HepG2 (cell line): ENCODE measurements around the gene ERC1. TPM values are rescaled to one million over a fixed set of nuclear protein-coding genes. Genes with fewer than 3 reads are reported as not detected.

Source experiments
- ATAC-seq: fragments of 200-7000 bp; cut with Tn5 transposase; 3 replicates; pipeline ENCODE4 v1.9.1; 2020; ENCODE audit warnings: mild to moderate bottlenecking, moderate library complexity
- BruUV-seq: library from RNA; stranded (reverse); fragments of 400-500 nt; replicated peaks from 2 replicates; lab custom pipeline; 2021; lab: Mats Ljungman, UMichigan
- CTCF ChIA-PET: fragments of 300-600 bp; formaldehyde crosslinking; extraction: SDS; loops from one replicate; lab custom pipeline; 2021; ENCODE audit warnings: low total read pairs, inconsistent platforms, low intra/inter-chr PET ratio; lab: Yijun Ruan, JAX
- POLR2A ChIA-PET: fragments of 350-600 bp; sonication (Branson Sonifier 250); formaldehyde crosslinking; loops from one replicate; lab custom pipeline; 2020; ENCODE audit warnings: antibody characterized with exemption, inconsistent platforms; lab: Yijun Ruan, JAX
- DNase-seq: peaks from one replicate; pipeline ENCODE4 v3.0.0-alpha.2; 2015; ENCODE audit warnings: low spot score
- FAIRE-seq: peaks from 3 replicates; lab custom pipeline; 2011; peaks lifted over from hg19 to GRCh38; lab: Jason Lieb, UNC
- H2AFZ ChIP-seq: one replicate; pipeline ENCODE4 v1.6.1; 2011; ENCODE audit warnings: low read length, inconsistent platforms
- H3K27ac ChIP-seq: fragments of 300-600 bp; 3 replicates; pipeline ENCODE4 v1.8.0; 2011; ENCODE audit warnings: mixed run types, mild to moderate bottlenecking, mixed read lengths, low read length, inconsistent platforms; ENCODE audit not compliant: insufficient read depth; ENCODE audit errors: extremely low read length
- H3K27me3 ChIP-seq, 2 experiments: fragments of 200-600 bp in 1 of 2; 2 replicates in 1 of 2; 3 replicates in 1 of 2; pipeline versions ENCODE4 v1.6.0 to v1.8.0; 2011; ENCODE audit warnings: low read length in 2 of 2, mild to moderate bottlenecking in 2 of 2, moderate library complexity in 2 of 2, inconsistent platforms in 1 of 2; ENCODE audit not compliant: insufficient read depth in 2 of 2, control insufficient read depth in 1 of 2
- H3K36me3 ChIP-seq, 2 experiments: fragments of 200-600 bp in 1 of 2; replicated peaks in 1 of 2; 2 replicates in 1 of 2; 3 replicates in 1 of 2; pipeline versions ENCODE4 v1.5.1 to v1.8.0; 2011; ENCODE audit warnings: low read length in 2 of 2, inconsistent platforms in 1 of 2; ENCODE audit not compliant: insufficient read depth in 2 of 2, control insufficient read depth in 1 of 2
- H3K4me1 ChIP-seq: 2 replicates; pipeline ENCODE4 v1.5.1; 2012; ENCODE audit warnings: low read length, inconsistent platforms; ENCODE audit not compliant: insufficient read depth
- H3K4me2 ChIP-seq: 2 replicates; pipeline ENCODE4 v1.6.0; 2011; ENCODE audit warnings: low read depth, low read length, inconsistent platforms
- H3K4me3 ChIP-seq, 3 experiments: fragments of 200-600 bp in 1 of 3; sonication (generic), shearing (Covaris generic) in 1 of 3; replicated peaks in 1 of 3; 2 replicates each; pipeline ENCODE4 v1.5.1; 2011 to 2016; ENCODE audit warnings: low read length in 3 of 3, inconsistent platforms in 2 of 3, low read depth in 2 of 3, mild to moderate bottlenecking in 2 of 3, control low read depth in 1 of 3, mixed read lengths in 1 of 3; ENCODE audit not compliant: insufficient read depth in 1 of 3
- H3K79me2 ChIP-seq: one replicate; pipeline ENCODE4 v1.6.1; 2011; ENCODE audit warnings: low read length, inconsistent platforms; ENCODE audit not compliant: insufficient read depth
- H3K9ac ChIP-seq: 2 replicates; pipeline ENCODE4 v1.6.0; 2011; ENCODE audit warnings: mild to moderate bottlenecking, low read depth, low read length, inconsistent platforms; ENCODE audit not compliant: insufficient read depth
- H3K9me3 ChIP-seq: 2 replicates; pipeline ENCODE4 v1.5.1; 2012; ENCODE audit warnings: mild to moderate bottlenecking, low read length
- H4K20me1 ChIP-seq: 2 replicates; pipeline ENCODE4 v1.6.0; 2011; ENCODE audit warnings: inconsistent platforms, mild to moderate bottlenecking, low read length, moderate library complexity; ENCODE audit not compliant: insufficient read depth
- ATF7 ChIP-seq, 2 experiments: fragments of 450-650 bp in 1 of 2; sonication (generic) in 1 of 2; formaldehyde crosslinking in 1 of 2; IDR thresholded peaks; 2 replicates each; pipeline versions ENCODE4 v1.4.0 to v1.6.1; 2016 to 2020; ENCODE audit warnings: antibody characterized with exemption in 1 of 2, mild to moderate bottlenecking in 1 of 2, missing genetic modification reagents in 1 of 2
- KDM2A ChIP-seq: sonication (generic); formaldehyde crosslinking; IDR thresholded peaks from 2 replicates; pipeline ENCODE4 v1.4.0; 2020; ENCODE audit warnings: low read depth, missing genetic modification reagents, borderline replicate concordance
- KMT2B ChIP-seq: IDR thresholded peaks from 2 replicates; pipeline ENCODE4 v1.6.1; 2016; ENCODE audit warnings: missing genetic modification reagents, missing compliant biosample characterization
- TAF1 ChIP-seq: sonication (generic); formaldehyde crosslinking; IDR thresholded peaks from 2 replicates; pipeline ENCODE4 v1.4.0; 2020; ENCODE audit warnings: missing genetic modification reagents
- ZBTB21 ChIP-seq: sonication (generic); formaldehyde crosslinking; IDR thresholded peaks from 2 replicates; pipeline ENCODE4 v1.4.0; 2020; ENCODE audit warnings: missing genetic modification reagents
- ZNF776 ChIP-seq: sonication (generic); formaldehyde crosslinking; IDR thresholded peaks from 2 replicates; pipeline ENCODE4 v1.4.0; 2020; ENCODE audit warnings: mild to moderate bottlenecking, missing genetic modification reagents
- WGBS: methylation state at CpG from one replicate; pipeline ENCODE4 v1.1.6; 2017; ENCODE audit warnings: low lambda C conversion rate; 5-methylcytosine and 5-hydroxymethylcytosine counted together
- in situ Hi-C: cut with HindIII; loops from 2 replicates; pipeline ENCODE4 v1.10.0; 2017; ENCODE audit warnings: low pct_unique_long_range_greater_than_20kb; ENCODE audit not compliant: extremely low pct_ligation_motif_present
- intact Hi-C: fragments of 100-400 bp; cut with micrococcal nuclease; formaldehyde crosslinking; loops from one replicate; pipeline ENCODE4 v1.10.0; 2022; ENCODE audit not compliant: unreplicated experiment
- polyA plus RNA-seq, 8 experiments: library from polyadenylated mRNA; depleted of rRNA in 3 of 8; stranded (reverse) in 7 of 8; unstranded in 1 of 8; fragments of >200 nt; fragmentation: Illumina TruSeq in 4 of 8; extraction: Trizol in 4 of 8; gene quantifications; 2 replicates each; pipeline versions ENCODE4 v1.2.1 to v1.2.3, GENCODE V29; 2011 to 2016; ENCODE audit warnings: low read depth in 4 of 8, missing spikeins in 1 of 8, mixed read lengths in 1 of 8; ENCODE audit not compliant: insufficient read depth in 1 of 8
- total RNA-seq, 5 experiments: library from RNA; depleted of rRNA; stranded (reverse); fragments of >200 nt; fragmentation: Illumina TruSeq; extraction: Trizol; gene quantifications; 2 replicates each; pipeline ENCODE4 v1.2.3, GENCODE V29; 2016; ENCODE audit warnings: low read depth in 1 of 5
- TF ChIP-seq, protein P1 (sequence below): IDR thresholded peaks from 2 replicates; pipeline ENCODE4 v1.6.1; 2016; ENCODE audit warnings: low read depth, missing genetic modification reagents, missing compliant biosample characterization
- TF ChIP-seq, protein P2 (sequence below): sonication (generic); formaldehyde crosslinking; IDR thresholded peaks from 2 replicates; pipeline ENCODE4 v1.4.0; 2020; ENCODE audit warnings: missing genetic modification reagents
- TF ChIP-seq, protein P3 (sequence below): sonication (generic); formaldehyde crosslinking; IDR thresholded peaks from 2 replicates; pipeline ENCODE4 v1.4.0; 2020; ENCODE audit warnings: missing genetic modification reagents
- TF ChIP-seq, protein P4 (sequence below): sonication (generic); formaldehyde crosslinking; IDR thresholded peaks from 2 replicates; pipeline ENCODE4 v1.4.0; 2020; ENCODE audit warnings: missing genetic modification reagents, borderline replicate concordance

Gene ERC1
- total and polyA plus RNA-seq, 2 of the 13 experiments (the other 11 are each of a cell fraction or from before 2014, with no cell fraction given): 6.1 to 12.4 TPM

DNA sequence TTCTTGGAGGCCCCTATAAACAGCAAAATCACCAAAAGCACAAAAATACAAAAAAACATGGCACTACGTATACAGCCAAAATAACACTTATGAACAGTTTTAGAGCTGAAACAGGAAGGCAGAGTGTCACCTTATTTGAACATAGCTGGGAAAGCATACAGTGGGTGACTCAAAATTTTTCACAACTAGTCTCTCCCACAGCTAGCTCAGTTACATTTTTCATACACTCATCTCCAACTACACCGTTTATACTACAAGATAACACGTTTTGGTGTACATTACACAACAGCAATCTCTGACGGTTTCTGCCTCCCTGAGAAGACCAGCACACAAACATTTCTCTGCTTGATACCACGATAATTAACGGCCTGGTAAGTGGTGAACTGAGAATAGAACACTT, 44.4 kb upstream of the ERC1 start:
- FAIRE-seq (no peak), DNase-seq (no peak), ATAC-seq (no peak)
- intact Hi-C loops (loop anchor here (5.0 kb wide), 2 partner anchors 124 to 146 kb away; no protein-coding TSS in a partner anchor), in situ Hi-C loops (loop anchor here (5.0 kb wide), 1 partner anchor 379 kb away; no protein-coding TSS in a partner anchor)
- Histone ChIP-seq H3K4me2 (peak overlapping the region; percentile 29; the same call in 1 of the 2 replicates), H3K27ac (peak overlapping the region; percentile 49), H3K4me3 (no peak overlapping the region), H3K4me1 (peaks cover 48% of the 10 kb centered on the region), H3K36me3 (peaks cover 0 to 7% of the 10 kb centered on the region in 2 experiments; a peak in 2 of 5 replicates), H3K79me2 (peaks cover 46% of the 10 kb centered on the region), H3K9me3 (no peaks in the 10 kb centered on the region), H4K20me1 (no peaks in the 10 kb centered on the region), H2AFZ (no peak overlapping the region), H3K27me3 (no peaks in the 10 kb centered on the region; a peak in 1 of 5 replicates), H3K9ac (no peak overlapping the region)
- no TSS peak for BruUV-seq
- WGBS: 65% methylated on average over 6 of the region's 6 CpGs
- ChIA-PET POLR2A (no interaction called here), CTCF (no interaction called here)
- TF ChIP-seq, protein P1, sequence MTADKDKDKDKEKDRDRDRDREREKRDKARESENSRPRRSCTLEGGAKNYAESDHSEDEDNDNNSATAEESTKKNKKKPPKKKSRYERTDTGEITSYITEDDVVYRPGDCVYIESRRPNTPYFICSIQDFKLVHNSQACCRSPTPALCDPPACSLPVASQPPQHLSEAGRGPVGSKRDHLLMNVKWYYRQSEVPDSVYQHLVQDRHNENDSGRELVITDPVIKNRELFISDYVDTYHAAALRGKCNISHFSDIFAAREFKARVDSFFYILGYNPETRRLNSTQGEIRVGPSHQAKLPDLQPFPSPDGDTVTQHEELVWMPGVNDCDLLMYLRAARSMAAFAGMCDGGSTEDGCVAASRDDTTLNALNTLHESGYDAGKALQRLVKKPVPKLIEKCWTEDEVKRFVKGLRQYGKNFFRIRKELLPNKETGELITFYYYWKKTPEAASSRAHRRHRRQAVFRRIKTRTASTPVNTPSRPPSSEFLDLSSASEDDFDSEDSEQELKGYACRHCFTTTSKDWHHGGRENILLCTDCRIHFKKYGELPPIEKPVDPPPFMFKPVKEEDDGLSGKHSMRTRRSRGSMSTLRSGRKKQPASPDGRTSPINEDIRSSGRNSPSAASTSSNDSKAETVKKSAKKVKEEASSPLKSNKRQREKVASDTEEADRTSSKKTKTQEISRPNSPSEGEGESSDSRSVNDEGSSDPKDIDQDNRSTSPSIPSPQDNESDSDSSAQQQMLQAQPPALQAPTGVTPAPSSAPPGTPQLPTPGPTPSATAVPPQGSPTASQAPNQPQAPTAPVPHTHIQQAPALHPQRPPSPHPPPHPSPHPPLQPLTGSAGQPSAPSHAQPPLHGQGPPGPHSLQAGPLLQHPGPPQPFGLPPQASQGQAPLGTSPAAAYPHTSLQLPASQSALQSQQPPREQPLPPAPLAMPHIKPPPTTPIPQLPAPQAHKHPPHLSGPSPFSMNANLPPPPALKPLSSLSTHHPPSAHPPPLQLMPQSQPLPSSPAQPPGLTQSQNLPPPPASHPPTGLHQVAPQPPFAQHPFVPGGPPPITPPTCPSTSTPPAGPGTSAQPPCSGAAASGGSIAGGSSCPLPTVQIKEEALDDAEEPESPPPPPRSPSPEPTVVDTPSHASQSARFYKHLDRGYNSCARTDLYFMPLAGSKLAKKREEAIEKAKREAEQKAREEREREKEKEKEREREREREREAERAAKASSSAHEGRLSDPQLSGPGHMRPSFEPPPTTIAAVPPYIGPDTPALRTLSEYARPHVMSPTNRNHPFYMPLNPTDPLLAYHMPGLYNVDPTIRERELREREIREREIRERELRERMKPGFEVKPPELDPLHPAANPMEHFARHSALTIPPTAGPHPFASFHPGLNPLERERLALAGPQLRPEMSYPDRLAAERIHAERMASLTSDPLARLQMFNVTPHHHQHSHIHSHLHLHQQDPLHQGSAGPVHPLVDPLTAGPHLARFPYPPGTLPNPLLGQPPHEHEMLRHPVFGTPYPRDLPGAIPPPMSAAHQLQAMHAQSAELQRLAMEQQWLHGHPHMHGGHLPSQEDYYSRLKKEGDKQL: no peak
- no peak for TF ChIP-seq ZBTB21 (CRISPR knock-in tag)
- TF ChIP-seq, protein P2, sequence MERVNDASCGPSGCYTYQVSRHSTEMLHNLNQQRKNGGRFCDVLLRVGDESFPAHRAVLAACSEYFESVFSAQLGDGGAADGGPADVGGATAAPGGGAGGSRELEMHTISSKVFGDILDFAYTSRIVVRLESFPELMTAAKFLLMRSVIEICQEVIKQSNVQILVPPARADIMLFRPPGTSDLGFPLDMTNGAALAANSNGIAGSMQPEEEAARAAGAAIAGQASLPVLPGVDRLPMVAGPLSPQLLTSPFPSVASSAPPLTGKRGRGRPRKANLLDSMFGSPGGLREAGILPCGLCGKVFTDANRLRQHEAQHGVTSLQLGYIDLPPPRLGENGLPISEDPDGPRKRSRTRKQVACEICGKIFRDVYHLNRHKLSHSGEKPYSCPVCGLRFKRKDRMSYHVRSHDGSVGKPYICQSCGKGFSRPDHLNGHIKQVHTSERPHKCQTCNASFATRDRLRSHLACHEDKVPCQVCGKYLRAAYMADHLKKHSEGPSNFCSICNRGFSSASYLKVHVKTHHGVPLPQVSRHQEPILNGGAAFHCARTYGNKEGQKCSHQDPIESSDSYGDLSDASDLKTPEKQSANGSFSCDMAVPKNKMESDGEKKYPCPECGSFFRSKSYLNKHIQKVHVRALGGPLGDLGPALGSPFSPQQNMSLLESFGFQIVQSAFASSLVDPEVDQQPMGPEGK: no peak
- TF ChIP-seq KDM2A (CRISPR knock-in tag): no peak
- TF ChIP-seq TAF1: no peak
- no peak for TF ChIP-seq ATF7 (IDR thresholded peaks at IDR 0.05)
- no peak for TF ChIP-seq ATF7 (CRISPR knock-in tag; IDR thresholded peaks at IDR 0.05)
- TF ChIP-seq, protein P3, sequence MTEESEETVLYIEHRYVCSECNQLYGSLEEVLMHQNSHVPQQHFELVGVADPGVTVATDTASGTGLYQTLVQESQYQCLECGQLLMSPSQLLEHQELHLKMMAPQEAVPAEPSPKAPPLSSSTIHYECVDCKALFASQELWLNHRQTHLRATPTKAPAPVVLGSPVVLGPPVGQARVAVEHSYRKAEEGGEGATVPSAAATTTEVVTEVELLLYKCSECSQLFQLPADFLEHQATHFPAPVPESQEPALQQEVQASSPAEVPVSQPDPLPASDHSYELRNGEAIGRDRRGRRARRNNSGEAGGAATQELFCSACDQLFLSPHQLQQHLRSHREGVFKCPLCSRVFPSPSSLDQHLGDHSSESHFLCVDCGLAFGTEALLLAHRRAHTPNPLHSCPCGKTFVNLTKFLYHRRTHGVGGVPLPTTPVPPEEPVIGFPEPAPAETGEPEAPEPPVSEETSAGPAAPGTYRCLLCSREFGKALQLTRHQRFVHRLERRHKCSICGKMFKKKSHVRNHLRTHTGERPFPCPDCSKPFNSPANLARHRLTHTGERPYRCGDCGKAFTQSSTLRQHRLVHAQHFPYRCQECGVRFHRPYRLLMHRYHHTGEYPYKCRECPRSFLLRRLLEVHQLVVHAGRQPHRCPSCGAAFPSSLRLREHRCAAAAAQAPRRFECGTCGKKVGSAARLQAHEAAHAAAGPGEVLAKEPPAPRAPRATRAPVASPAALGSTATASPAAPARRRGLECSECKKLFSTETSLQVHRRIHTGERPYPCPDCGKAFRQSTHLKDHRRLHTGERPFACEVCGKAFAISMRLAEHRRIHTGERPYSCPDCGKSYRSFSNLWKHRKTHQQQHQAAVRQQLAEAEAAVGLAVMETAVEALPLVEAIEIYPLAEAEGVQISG (CRISPR knock-in tag): no peak
- no peak for TF ChIP-seq KMT2B (CRISPR knock-in tag)
- TF ChIP-seq ZNF776 (CRISPR knock-in tag): no peak
- TF ChIP-seq, protein P4, sequence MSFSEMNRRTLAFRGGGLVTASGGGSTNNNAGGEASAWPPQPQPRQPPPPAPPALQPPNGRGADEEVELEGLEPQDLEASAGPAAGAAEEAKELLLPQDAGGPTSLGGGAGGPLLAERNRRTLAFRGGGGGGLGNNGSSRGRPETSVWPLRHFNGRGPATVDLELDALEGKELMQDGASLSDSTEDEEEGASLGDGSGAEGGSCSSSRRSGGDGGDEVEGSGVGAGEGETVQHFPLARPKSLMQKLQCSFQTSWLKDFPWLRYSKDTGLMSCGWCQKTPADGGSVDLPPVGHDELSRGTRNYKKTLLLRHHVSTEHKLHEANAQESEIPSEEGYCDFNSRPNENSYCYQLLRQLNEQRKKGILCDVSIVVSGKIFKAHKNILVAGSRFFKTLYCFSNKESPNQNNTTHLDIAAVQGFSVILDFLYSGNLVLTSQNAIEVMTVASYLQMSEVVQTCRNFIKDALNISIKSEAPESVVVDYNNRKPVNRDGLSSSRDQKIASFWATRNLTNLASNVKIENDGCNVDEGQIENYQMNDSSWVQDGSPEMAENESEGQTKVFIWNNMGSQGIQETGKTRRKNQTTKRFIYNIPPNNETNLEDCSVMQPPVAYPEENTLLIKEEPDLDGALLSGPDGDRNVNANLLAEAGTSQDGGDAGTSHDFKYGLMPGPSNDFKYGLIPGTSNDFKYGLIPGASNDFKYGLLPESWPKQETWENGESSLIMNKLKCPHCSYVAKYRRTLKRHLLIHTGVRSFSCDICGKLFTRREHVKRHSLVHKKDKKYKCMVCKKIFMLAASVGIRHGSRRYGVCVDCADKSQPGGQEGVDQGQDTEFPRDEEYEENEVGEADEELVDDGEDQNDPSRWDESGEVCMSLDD (CRISPR knock-in tag): no peak
